Mucosa of descending colon (tissue), 3 donors: Measurements from ENCODE around the gene FGF22. TPM values are rescaled to one million over a fixed set of nuclear protein-coding genes. Genes with fewer than 3 reads are reported as not detected.
"Not testable (repeated sequence)": the region's sequence is repeated elsewhere in the genome, so short reads cannot be mapped to it uniquely, and the experiment has no call there.

Source experiments
- ATAC-seq: fragments of 200-7000 bp; cut with Tn5 transposase; one replicate; pipeline ENCODE4 v1.9.1; 2020; ENCODE audit warnings: mild to moderate bottlenecking, moderate library complexity
- DNase-seq, 3 donors: peaks; one replicate each; pipeline ENCODE4 v3.0.0-alpha.2; 2020
- H3K36me3 ChIP-seq: fragments of 200-600 bp; one replicate; pipeline ENCODE4 v1.8.0; 2021; ENCODE audit warnings: low read depth, mild to moderate bottlenecking
- H3K4me1 ChIP-seq: fragments of 200-600 bp; one replicate; pipeline ENCODE4 v1.8.0; 2021; ENCODE audit warnings: low read depth, mild to moderate bottlenecking
- H3K4me3 ChIP-seq: fragments of 200-600 bp; one replicate; pipeline ENCODE4 v1.8.0; 2021; ENCODE audit warnings: mild to moderate bottlenecking
- H3K9me3 ChIP-seq: fragments of 200-600 bp; one replicate; pipeline ENCODE4 v1.8.0; 2021; ENCODE audit warnings: mild to moderate bottlenecking
- CTCF ChIP-seq: fragments of 200-600 bp; IDR thresholded peaks from one replicate; pipeline ENCODE4 v1.8.0; 2022; ENCODE audit warnings: antibody characterized with exemption, mild to moderate bottlenecking
- intact Hi-C, 2 donors: fragments of 100-400 bp; cut with DNase I in 1 of 2; cut with micrococcal nuclease in 1 of 2; formaldehyde crosslinking; loops; one replicate each; pipeline versions ENCODE4 v1.11.0 to v1.11.1; 2022; cut with DNase I, micrococcal nuclease
- total RNA-seq, 3 donors: library from RNA; stranded (reverse); fragmentation: NEBNext Ultra II Directional in 2 of 3; extraction: Animal tissue kit (Norgen Biotek cat#: 25700) in 2 of 3; gene quantifications; one replicate each; pipeline versions ENCODE4 v1.2.1 to v1.2.4, GENCODE V29; 2021 to 2023
- donor health status: DM: no; HTN: no; CAD: no; lungs with moderate emphysema.
- donor health status: DM: no; HTN: no; CAD: no.
- donor health status: DM: no; HTN: yes; CAD: no.

The FGF22 gene
- total RNA-seq, 3 donors from 2014 or later, result 0.23 to 0.82 TPM; not detected in 1

- no peak for TF ChIP-seq CTCF
- peak; percentile 56 for ATAC-seq
- H3K36me3 ChIP-seq, result no peaks in the 10 kb centered on the region
- no peak overlapping the region for H3K4me3 ChIP-seq
- no peak for DNase-seq
- intact Hi-C loops, result no loop called here
- peaks cover 4% of the 10 kb centered on the region for H3K4me1 ChIP-seq
- H3K9me3 ChIP-seq, result no peaks in the 10 kb centered on the region
Measured at GRCh38 chr19:604355-604754, 35.3 kb upstream of the FGF22 start.

- H3K36me3 ChIP-seq, H3K9me3 ChIP-seq, H3K4me1 ChIP-seq, ATAC-seq, H3K4me3 ChIP-seq, DNase-seq, intact Hi-C loops: not testable (repeated sequence)
Measured at GRCh38 chr19:605061-605971, 34.4 kb upstream of the FGF22 start.

DNA sequence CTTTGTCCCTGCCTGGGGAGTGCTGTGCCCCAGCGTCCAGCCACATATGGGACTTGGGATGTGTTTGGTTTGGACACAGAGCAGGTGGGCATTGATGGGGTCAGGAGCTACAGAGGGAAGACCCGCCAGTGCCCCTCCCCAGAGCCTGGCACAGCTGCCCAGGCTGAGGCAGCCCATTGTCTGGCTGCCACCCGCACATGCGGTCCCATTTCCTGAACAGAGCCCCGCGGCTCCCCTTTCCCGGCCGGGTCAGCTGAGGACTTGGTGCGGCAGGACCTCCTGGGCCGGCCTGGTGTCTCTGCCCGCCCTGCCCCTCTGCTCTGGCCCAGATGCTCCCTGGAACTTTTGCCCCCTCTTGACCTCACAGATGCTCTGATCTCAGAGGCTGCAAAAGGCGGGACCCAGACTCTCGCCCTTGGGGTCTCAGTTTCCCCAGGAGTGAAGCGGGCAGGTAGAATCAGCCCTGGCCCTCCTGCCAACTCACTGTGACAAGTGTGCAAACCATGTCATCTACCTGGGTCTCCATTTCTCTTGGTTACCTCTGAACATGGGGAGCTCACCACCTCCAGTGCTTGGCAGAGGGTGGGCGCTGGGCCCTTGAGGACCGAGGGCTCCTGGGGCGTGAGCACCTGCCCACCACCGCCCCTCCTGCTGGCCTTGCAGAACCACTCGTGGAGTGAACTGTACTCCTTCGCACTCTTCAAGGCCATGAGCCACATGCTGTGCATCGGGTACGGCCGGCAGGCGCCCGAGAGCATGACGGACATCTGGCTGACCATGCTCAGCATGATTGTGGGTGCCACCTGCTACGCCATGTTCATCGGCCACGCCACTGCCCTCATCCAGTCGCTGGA is 32.2 kb upstream of the FGF22 start:
- H3K36me3 ChIP-seq, result no peaks in the 10 kb centered on the region
- DNase-seq (no peak), ATAC-seq (no peak)
- no peak overlapping the region for H3K4me3 ChIP-seq
- peaks cover 10% of the 10 kb centered on the region for H3K4me1 ChIP-seq
- no peaks in the 10 kb centered on the region for H3K9me3 ChIP-seq
- TF ChIP-seq CTCF, result no peak
- intact Hi-C loops, result no loop called here

GRCh38 chr19:608155-609003 is 31.3 kb upstream of the FGF22 start:
- Histone ChIP-seq H3K4me1 (peaks cover 10% of the 10 kb centered on the region), H3K9me3 (no peaks in the 10 kb centered on the region), H3K36me3 (no peaks in the 10 kb centered on the region), H3K4me3 (no peak overlapping the region)
- ATAC-seq (no peak), DNase-seq (no peak)
- intact Hi-C loops, result no loop called here
- no peak for TF ChIP-seq CTCF

GRCh38 chr19:609004-609346 is 30.7 kb upstream of the FGF22 start:
- DNase-seq, result peak; percentile 27 to 78 (median 56)
- Histone ChIP-seq H3K9me3 (no peaks in the 10 kb centered on the region), H3K36me3 (no peaks in the 10 kb centered on the region), H3K4me1 (peaks cover 10% of the 10 kb centered on the region), H3K4me3 (no peak overlapping the region)
- no peak for TF ChIP-seq CTCF
- intact Hi-C loops, result no loop called here
- ATAC-seq, result peak; percentile 57
